Pancreas (tissue), 10 donors: ENCODE results near the gene FASTKD1. TPM values are rescaled to one million over a fixed set of nuclear protein-coding genes. Genes with fewer than 3 reads are reported as not detected.
"Not testable (repeated sequence)": the region's sequence is repeated elsewhere in the genome, so short reads cannot be mapped to it uniquely, and the experiment has no call there.

Source experiments
- ATAC-seq, 4 donors: fragments of 200-7000 bp; cut with Tn5 transposase; one replicate each; pipeline versions ENCODE4 v1.8.0 to v1.9.1; 2020; ENCODE audit warnings: mild to moderate bottlenecking in 4 of 4, moderate library complexity in 4 of 4
- DNase-seq, 6 donors: peaks; one replicate each; pipeline ENCODE4 v3.0.0-alpha.2; 2020
- FAIRE-seq: peaks from 2 replicates; lab custom pipeline; 2012; peaks lifted over from hg19 to GRCh38; lab: Jason Lieb, UNC
- H3K27ac ChIP-seq, 4 donors: fragments of 200-600 bp; sonication (generic); 1 replicate in 3 of 4; 2 replicates in 1 of 4; pipeline versions ENCODE4 v1.5.0 to v1.8.0; 2020
- H3K27me3 ChIP-seq, 4 donors: fragments of 200-600 bp; one replicate each; pipeline ENCODE4 v1.8.0; 2021
- H3K36me3 ChIP-seq, 3 donors: fragments of 200-600 bp; sonication (generic) in 1 of 3; one replicate each; pipeline versions ENCODE4 v1.5.0 to v1.8.0; 2020 to 2021
- H3K4me1 ChIP-seq, 3 donors: fragments of 200-600 bp; one replicate each; pipeline ENCODE4 v1.8.0; 2021
- H3K4me3 ChIP-seq, 4 donors: fragments of 200-600 bp; sonication (generic) in 2 of 4; one replicate each; pipeline versions ENCODE4 v1.5.0 to v1.8.0; 2020 to 2021
- H3K9me3 ChIP-seq, 4 donors: fragments of 200-600 bp; one replicate each; pipeline ENCODE4 v1.8.0; 2021
- CTCF ChIP-seq, 4 donors: fragments of 200-600 bp; sonication (generic) in 3 of 4; IDR thresholded peaks; one replicate each; pipeline versions ENCODE4 v1.5.0 to v1.8.0; 2021; ENCODE audit warnings: antibody characterized with exemption in 4 of 4
- WGBS, 2 donors: extraction: QIAGEN DNeasy Blood & Tissue Kit; methylation state at CpG; one replicate each; pipeline ENCODE4 v1.1.7; 2013; 5-methylcytosine and 5-hydroxymethylcytosine counted together
- intact Hi-C, 3 donors: fragments of 100-400 bp; cut with DNase I; formaldehyde crosslinking; loops; one replicate each; pipeline versions ENCODE4 v1.11.1 to v1.14.2; 2022
- polyA plus RNA-seq, 2 donors: library from polyadenylated mRNA; stranded (reverse); fragments of 200-250 nt; gene quantifications; one replicate each; pipeline ENCODE4 v1.2.3, GENCODE V29; 2013
- total RNA-seq, 6 donors: library from RNA; stranded (reverse); fragmentation: NEBNext Ultra II Directional in 4 of 6; extraction: Animal tissue kit (Norgen Biotek cat#: 25700) in 4 of 6; gene quantifications; one replicate each; pipeline versions ENCODE4 v1.2.1 to v1.2.4, GENCODE V29; 2021 to 2023
- donor health status: healthy with polysubstance abuse.
- donor health status: DM: no; HTN: no; CAD: no; lungs with moderate emphysema.
- donor health status: DM: no; HTN: no; CAD: no.
- donor health status: control.
- donor health status: control.
- donor health status: Bipolar disorder and iron deficiency.
- donor health status: DM: yes; HTN: yes; CAD: no.
- donor health status: DM: no; HTN: no; CAD: no.
- donor health status: DM: no; HTN: no; CAD: no.
- donor health status: DM: yes; HTN: yes; CAD: no.

FASTKD1 gene
- total and polyA plus RNA-seq, 8 donors: 5.5 to 35.9 (median 11.5) TPM

GRCh38 chr2:169613876-169614275 is 40.2 kb upstream of the FASTKD1 start:
- 86 to 89% methylated on average over 2 of the region's 2 CpGs for WGBS, 2 donors
- Histone ChIP-seq H3K36me3 (peaks cover 0 to 31% (median 9%) of the 10 kb centered on the region in 3 donors), H3K9me3 (no peaks in the 10 kb centered on the region), H3K27ac (no peak overlapping the region), H3K4me3 (no peak overlapping the region), H3K4me1 (no peaks in the 10 kb centered on the region), H3K27me3 (no peaks in the 10 kb centered on the region)
- ATAC-seq (no peak), FAIRE-seq (peak; percentile 65), DNase-seq (no peak)
- intact Hi-C loops: no loop called here
- no peak for TF ChIP-seq CTCF (IDR thresholded peaks at IDR 0.05)

GRCh38 chr2:169609264-169609663 is 35.6 kb upstream of the FASTKD1 start:
- Histone ChIP-seq H3K9me3 (no peaks in the 10 kb centered on the region), H3K36me3 (peaks cover 0 to 25% (median 12%) of the 10 kb centered on the region in 3 donors), H3K27me3 (no peaks in the 10 kb centered on the region), H3K27ac (no peak overlapping the region), H3K4me1 (no peaks in the 10 kb centered on the region), H3K4me3 (no peak overlapping the region)
- ATAC-seq (no peak), DNase-seq (no peak), FAIRE-seq (no peak)
- 88 to 99% methylated on average over 2 of the region's 2 CpGs for WGBS, 2 donors
- intact Hi-C loops: no loop called here
- TF ChIP-seq CTCF (IDR thresholded peaks at IDR 0.05): no peak

GRCh38 chr2:169599568-169599967 is 25.9 kb upstream of the FASTKD1 start:
- Histone ChIP-seq H3K36me3 (peaks cover 0 to under 1% (median 0%) of the 10 kb centered on the region in 3 donors), H3K4me1 (peaks cover 0 to 7% (median 7%) of the 10 kb centered on the region in 3 donors), H3K4me3 (no peak overlapping the region), H3K27ac (no peak overlapping the region), H3K9me3 (no peaks in the 10 kb centered on the region), H3K27me3 (no peaks in the 10 kb centered on the region)
- TF ChIP-seq CTCF (IDR thresholded peaks at IDR 0.05): no peak
- intact Hi-C loops: no loop called here
- DNase-seq (no peak), ATAC-seq (no peak), FAIRE-seq (no peak)

GRCh38 chr2:169598982-169599381 is 25.3 kb upstream of the FASTKD1 start:
- WGBS, 2 donors: 89 to 93% methylated on average over 2 of the region's 2 CpGs
- no peak for FAIRE-seq

GRCh38 chr2:169596546-169596945 is 22.9 kb upstream of the FASTKD1 start:
- DNase-seq, H3K4me3 ChIP-seq, ATAC-seq, intact Hi-C loops, H3K4me1 ChIP-seq, H3K27me3 ChIP-seq, FAIRE-seq, H3K9me3 ChIP-seq, H3K36me3 ChIP-seq, H3K27ac ChIP-seq: not testable (repeated sequence)
- WGBS, 2 donors: 83 to 93% methylated on average over 7 of the region's 7 CpGs

More at GRCh38 chr2:169598982-169599381, 25.3 kb upstream of the FASTKD1 start:
- H3K36me3 ChIP-seq: no peaks in the 10 kb centered on the region
- no peak overlapping the region for H3K4me3 ChIP-seq
- TF ChIP-seq CTCF (IDR thresholded peaks at IDR 0.05): no peak
- ATAC-seq (no peak), DNase-seq (no peak)
- H3K27me3 ChIP-seq: no peaks in the 10 kb centered on the region
- peaks cover 0 to 7% (median 7%) of the 10 kb centered on the region in 3 donors for H3K4me1 ChIP-seq
- H3K9me3 ChIP-seq: no peaks in the 10 kb centered on the region
- H3K27ac ChIP-seq: no peak overlapping the region
- intact Hi-C loops: no loop called here
